ENCODE results near the gene AMD1. TPM values are rescaled to one million over a fixed set of nuclear protein-coding genes. Genes with fewer than 3 reads are reported as not detected.
"Not testable (repeated sequence)": the region's sequence is repeated elsewhere in the genome, so short reads cannot be mapped to it uniquely, and the experiment has no call there.

AMD1 gene
- total RNA-seq, 2 experiments from 2014 or later, result 75.5 to 77.7 TPM

GRCh38 chr6:110897433-110897832 is 22.8 kb downstream of the AMD1 start:
- no peak overlapping the region for H3K4me3 Mint-ChIP-seq
- H3K27me3 Mint-ChIP-seq (ENCODE audit: low read depth), result no peaks in the 10 kb centered on the region
- no peak overlapping the region for H3K27ac Mint-ChIP-seq
- ChIA-PET POLR2A (no interaction called here), CTCF (no interaction called here)
- peaks cover 66% of the 10 kb centered on the region for H3K36me3 Mint-ChIP-seq (ENCODE audit: low read depth)
- no peak for DNase-seq
- no peaks in the 10 kb centered on the region for H3K9me3 Mint-ChIP-seq (ENCODE audit: insufficient read depth)
- H3K4me1 Mint-ChIP-seq (ENCODE audit: low read depth), result no peaks in the 10 kb centered on the region
- ATAC-seq, result no peak

- Mint-ChIP-seq H3K36me3 (ENCODE audit: low read depth) (peaks cover 61% of the 10 kb centered on the region), H3K9me3 (ENCODE audit: insufficient read depth) (peaks cover under 1% of the 10 kb centered on the region), H3K27me3 (ENCODE audit: low read depth) (no peaks in the 10 kb centered on the region), H3K27ac (no peak overlapping the region), H3K4me3 (no peak overlapping the region), H3K4me1 (ENCODE audit: low read depth) (no peaks in the 10 kb centered on the region)
- DNase-seq (no peak), ATAC-seq (no peak)
- CTCF ChIA-PET, result no interaction called here
- POLR2A ChIA-PET, result interaction anchor here (0.8 to 1.2 kb wide), 2 partner anchors 17 to 23 kb away, joined by 4 to 5 read pairs; partner anchors contain the start of gene AMD1
Measured at GRCh38 chr6:110898111-110898510, 23.5 kb downstream of the AMD1 start.

- CTCF ChIA-PET, result no interaction called here
- DNase-seq (no peak), ATAC-seq (no peak)
- Mint-ChIP-seq H3K4me3 (no peak overlapping the region), H3K36me3 (ENCODE audit: low read depth) (peaks cover 56% of the 10 kb centered on the region), H3K4me1 (ENCODE audit: low read depth) (no peaks in the 10 kb centered on the region), H3K27me3 (ENCODE audit: low read depth) (no peaks in the 10 kb centered on the region), H3K27ac (no peak overlapping the region), H3K9me3 (ENCODE audit: insufficient read depth) (peaks cover 11% of the 10 kb centered on the region)
- POLR2A ChIA-PET, result no interaction called here
Measured at GRCh38 chr6:110900028-110900598, 25.5 kb downstream of the AMD1 start.

GRCh38 chr6:110901601-110902000 is 27.0 kb downstream of the AMD1 start:
- H3K4me1 Mint-ChIP-seq (ENCODE audit: low read depth); ATAC-seq; DNase-seq; H3K4me3 Mint-ChIP-seq; H3K27me3 Mint-ChIP-seq (ENCODE audit: low read depth); CTCF ChIA-PET; H3K27ac Mint-ChIP-seq: not testable (repeated sequence)
- Mint-ChIP-seq H3K9me3 (ENCODE audit: insufficient read depth) (peaks cover 16% of the 10 kb centered on the region), H3K36me3 (ENCODE audit: low read depth) (peaks cover 49% of the 10 kb centered on the region)
- POLR2A ChIA-PET, result interaction anchor here (0.7 kb wide), 1 partner anchor 202 kb away, joined by 3 read pairs; no protein-coding TSS in a partner anchor

- ATAC-seq, result no peak
- ChIA-PET POLR2A (interaction anchor here (0.7 kb wide), 1 partner anchor 202 kb away, joined by 3 read pairs; no protein-coding TSS in a partner anchor), CTCF (interaction anchor here (1.6 kb wide), 1 partner anchor 23 kb away, joined by 4 read pairs; no protein-coding TSS in a partner anchor)
Measured at GRCh38 chr6:110902091-110902490, 27.5 kb downstream of the AMD1 start.

GRCh38 chr6:110906273-110906672 is 31.7 kb downstream of the AMD1 start:
- peaks cover 21% of the 10 kb centered on the region for H3K36me3 Mint-ChIP-seq (ENCODE audit: low read depth)
- CTCF ChIA-PET; ATAC-seq; H3K4me3 Mint-ChIP-seq; H3K27ac Mint-ChIP-seq; POLR2A ChIA-PET; H3K4me1 Mint-ChIP-seq (ENCODE audit: low read depth); DNase-seq: not testable (repeated sequence)
- H3K9me3 Mint-ChIP-seq (ENCODE audit: insufficient read depth), result peaks cover 27% of the 10 kb centered on the region
- H3K27me3 Mint-ChIP-seq (ENCODE audit: low read depth), result peaks cover 23% of the 10 kb centered on the region

More at GRCh38 chr6:110902091-110902490, 27.5 kb downstream of the AMD1 start:
- Mint-ChIP-seq H3K4me1 (ENCODE audit: low read depth) (no peaks in the 10 kb centered on the region), H3K27me3 (ENCODE audit: low read depth) (peaks cover 13% of the 10 kb centered on the region), H3K36me3 (ENCODE audit: low read depth) (peaks cover 44% of the 10 kb centered on the region), H3K4me3 (no peak overlapping the region), H3K9me3 (ENCODE audit: insufficient read depth) (peaks cover 19% of the 10 kb centered on the region), H3K27ac (no peak overlapping the region)
- no peak for DNase-seq

GRCh38 chr6:110930781-110931180 is 56.2 kb downstream of the AMD1 start:
- DNase-seq (no peak), ATAC-seq (no peak)
- Mint-ChIP-seq H3K27ac (no peak overlapping the region), H3K9me3 (ENCODE audit: insufficient read depth) (no peaks in the 10 kb centered on the region), H3K36me3 (ENCODE audit: low read depth) (no peaks in the 10 kb centered on the region), H3K27me3 (ENCODE audit: low read depth) (no peaks in the 10 kb centered on the region), H3K4me1 (ENCODE audit: low read depth) (peaks cover 10% of the 10 kb centered on the region), H3K4me3 (no peak overlapping the region)
- ChIA-PET CTCF (interaction anchor here (1.4 kb wide), 1 partner anchor 8 kb away, joined by 3 read pairs; no protein-coding TSS in a partner anchor), POLR2A (no interaction called here)

- no peak for DNase-seq
- peaks cover 10% of the 10 kb centered on the region for H3K4me1 Mint-ChIP-seq (ENCODE audit: low read depth)
- ATAC-seq, result no peak
- CTCF ChIA-PET, result no interaction called here
- no peaks in the 10 kb centered on the region for H3K9me3 Mint-ChIP-seq (ENCODE audit: insufficient read depth)
- no peak overlapping the region for H3K4me3 Mint-ChIP-seq
- no peaks in the 10 kb centered on the region for H3K36me3 Mint-ChIP-seq (ENCODE audit: low read depth)
- no peaks in the 10 kb centered on the region for H3K27me3 Mint-ChIP-seq (ENCODE audit: low read depth)
- POLR2A ChIA-PET, result interaction anchor here (0.8 to 1.6 kb wide), 3 partner anchors 10 to 58 kb away, joined by 4 to 5 read pairs (median 4); partner anchors contain the start of gene GTF3C6
- no peak overlapping the region for H3K27ac Mint-ChIP-seq
Measured at GRCh38 chr6:110933912-110934311, 59.3 kb downstream of the AMD1 start.

GRCh38 chr6:110934381-110934898 is 59.9 kb downstream of the AMD1 start:
- DNase-seq, result no peak
- POLR2A ChIA-PET, result interaction anchor here (1.4 to 1.6 kb wide), 2 partner anchors 10 to 24 kb away, joined by 4 to 5 read pairs; partner anchors contain the start of gene GTF3C6
- Mint-ChIP-seq H3K27me3 (ENCODE audit: low read depth) (no peaks in the 10 kb centered on the region), H3K4me3 (no peak overlapping the region), H3K36me3 (ENCODE audit: low read depth) (no peaks in the 10 kb centered on the region), H3K4me1 (ENCODE audit: low read depth) (peaks cover 13% of the 10 kb centered on the region), H3K27ac (no peak overlapping the region), H3K9me3 (ENCODE audit: insufficient read depth) (no peaks in the 10 kb centered on the region)
- no peak for ATAC-seq
- CTCF ChIA-PET, result no interaction called here

GRCh38 chr6:110935171-110935570 is 60.6 kb downstream of the AMD1 start:
- Mint-ChIP-seq H3K36me3 (ENCODE audit: low read depth) (no peaks in the 10 kb centered on the region), H3K27ac (no peak overlapping the region), H3K27me3 (ENCODE audit: low read depth) (no peaks in the 10 kb centered on the region), H3K4me3 (no peak overlapping the region), H3K9me3 (ENCODE audit: insufficient read depth) (no peaks in the 10 kb centered on the region), H3K4me1 (ENCODE audit: low read depth) (peaks cover 9% of the 10 kb centered on the region)
- CTCF ChIA-PET, result no interaction called here
- POLR2A ChIA-PET, result interaction anchor here (1.1 to 1.6 kb wide), 2 partner anchors 9 to 61 kb away, joined by 3 to 5 read pairs; partner anchors contain the start of gene AMD1
- ATAC-seq, result no peak
- DNase-seq, result no peak

GRCh38 chr6:110938171-110938570 is 63.6 kb downstream of the AMD1 start:
- ChIA-PET POLR2A (no interaction called here), CTCF (no interaction called here)
- no peaks in the 10 kb centered on the region for H3K9me3 Mint-ChIP-seq (ENCODE audit: insufficient read depth)
- H3K4me3 Mint-ChIP-seq, result no peak overlapping the region
- peaks cover 4% of the 10 kb centered on the region for H3K4me1 Mint-ChIP-seq (ENCODE audit: low read depth)
- no peak overlapping the region for H3K27ac Mint-ChIP-seq
- H3K27me3 Mint-ChIP-seq (ENCODE audit: low read depth), result no peaks in the 10 kb centered on the region
- no peaks in the 10 kb centered on the region for H3K36me3 Mint-ChIP-seq (ENCODE audit: low read depth)
- DNase-seq, result no peak
- ATAC-seq, result no peak

GRCh38 chr6:110939429-110940200 is 65.0 kb downstream of the AMD1 start:
- no peak overlapping the region for H3K27ac Mint-ChIP-seq
- ATAC-seq (no peak), DNase-seq (no peak)
- H3K4me3 Mint-ChIP-seq, result no peak overlapping the region
- H3K4me1 Mint-ChIP-seq (ENCODE audit: low read depth), result peaks cover 8% of the 10 kb centered on the region
- no peaks in the 10 kb centered on the region for H3K36me3 Mint-ChIP-seq (ENCODE audit: low read depth)
- H3K9me3 Mint-ChIP-seq (ENCODE audit: insufficient read depth), result no peaks in the 10 kb centered on the region
- CTCF ChIA-PET, result interaction anchor here (0.7 to 1.0 kb wide), 3 partner anchors 10 to 406 kb away, joined by 3 read pairs; no protein-coding TSS in a partner anchor
- H3K27me3 Mint-ChIP-seq (ENCODE audit: low read depth), result no peaks in the 10 kb centered on the region
- POLR2A ChIA-PET, result no interaction called here
